Measurements from ENCODE around the gene TUBB2B.
"Not testable (repeated sequence)": the region's sequence is repeated elsewhere in the genome, so short reads cannot be mapped to it uniquely, and the experiment has no call there.

The TUBB2B gene

DNA sequence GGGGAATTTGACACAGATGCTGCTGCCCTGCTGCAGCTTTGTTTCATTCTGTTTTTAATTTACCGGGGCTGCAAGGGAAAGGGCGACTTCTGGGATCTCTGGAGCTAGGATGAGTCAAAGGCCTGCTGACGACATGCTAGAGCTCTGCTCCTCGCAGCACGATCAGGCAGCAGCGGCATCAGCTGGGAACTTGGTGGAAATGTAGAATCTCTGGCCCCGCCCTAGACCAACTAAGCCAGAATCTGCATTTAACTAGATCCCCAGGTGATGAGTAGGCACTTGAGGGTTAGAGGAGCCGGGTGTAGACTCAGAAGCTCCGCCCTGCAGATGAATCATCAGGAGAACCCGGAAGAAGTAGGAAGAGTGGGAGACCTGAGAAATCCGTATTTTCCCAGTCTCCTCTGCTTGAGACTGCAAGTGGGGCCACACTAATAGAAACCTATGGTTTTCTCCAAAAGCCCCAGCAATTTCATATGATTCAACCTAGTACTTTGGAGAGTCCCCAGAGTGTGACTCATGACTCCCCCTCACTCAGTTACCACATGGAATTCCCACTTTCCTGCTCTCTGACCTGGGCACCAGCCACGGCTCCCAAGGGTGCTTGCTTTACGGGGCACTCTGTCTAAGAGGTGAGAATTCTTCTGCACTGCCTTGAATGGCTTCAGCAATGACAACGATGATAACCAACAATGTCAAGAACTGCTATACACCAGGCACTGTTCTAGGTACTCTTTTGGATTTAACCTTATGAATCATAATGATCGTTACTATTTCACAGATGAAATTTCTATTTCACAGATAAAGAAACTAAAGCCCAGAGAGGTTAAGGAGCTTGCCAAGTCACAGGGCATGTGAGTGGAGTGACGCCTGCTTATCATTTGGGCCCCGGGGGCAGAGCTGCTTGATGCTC is 18.1 kb downstream of the TUBB2B start:
- DNase-seq = peak; percentile 40

DNA sequence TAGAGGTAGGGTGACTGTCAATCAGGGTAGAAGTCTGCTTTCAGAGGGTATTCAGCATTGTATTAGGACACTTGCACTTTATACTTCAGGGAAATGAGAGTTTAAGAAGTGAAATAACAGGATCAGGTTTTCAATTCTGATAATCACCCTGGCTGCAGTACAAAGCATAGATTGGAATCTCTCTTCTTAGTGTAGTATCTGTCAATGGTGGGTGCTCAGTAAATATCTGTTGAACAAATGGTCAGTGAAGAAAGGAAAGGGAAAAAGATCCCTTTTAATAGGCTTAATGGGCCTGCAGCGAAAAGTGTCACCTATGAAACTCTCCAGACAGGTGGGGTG is 18.7 kb downstream of the TUBB2B start:
- no peak for DNase-seq

DNA sequence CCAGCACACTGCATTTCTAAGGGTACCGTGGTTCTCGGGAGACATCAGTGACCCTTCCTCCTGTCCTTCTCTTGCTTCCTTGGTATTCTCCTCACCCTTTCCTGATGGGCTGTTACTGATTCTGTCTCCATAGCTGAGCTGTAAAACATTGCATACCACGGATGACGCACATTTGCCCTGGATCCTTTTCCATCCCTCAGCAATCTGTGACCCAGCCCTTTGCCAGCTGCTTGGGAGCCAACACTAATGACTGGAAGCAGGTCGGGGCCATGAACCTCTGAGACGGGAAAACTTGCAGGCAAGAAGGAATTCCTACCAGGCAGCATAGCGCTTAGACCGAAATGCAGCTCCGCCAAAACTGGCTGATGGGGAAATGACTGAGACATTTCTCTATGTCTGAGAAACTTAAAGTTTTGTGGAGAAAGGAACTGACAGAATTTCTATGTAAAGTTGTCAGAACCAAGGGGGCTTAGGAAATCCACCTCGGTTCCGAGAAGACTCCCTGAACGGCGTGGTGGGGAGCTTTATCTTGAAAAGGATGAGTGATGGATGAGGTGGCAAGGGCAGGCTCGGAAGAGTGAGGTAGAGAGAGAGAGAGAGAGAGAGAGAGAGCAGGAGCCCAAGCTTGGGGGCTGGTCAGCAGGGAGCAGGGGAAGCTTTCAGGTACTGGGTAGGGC is 19.2 kb downstream of the TUBB2B start:
- no peak for DNase-seq

DNA sequence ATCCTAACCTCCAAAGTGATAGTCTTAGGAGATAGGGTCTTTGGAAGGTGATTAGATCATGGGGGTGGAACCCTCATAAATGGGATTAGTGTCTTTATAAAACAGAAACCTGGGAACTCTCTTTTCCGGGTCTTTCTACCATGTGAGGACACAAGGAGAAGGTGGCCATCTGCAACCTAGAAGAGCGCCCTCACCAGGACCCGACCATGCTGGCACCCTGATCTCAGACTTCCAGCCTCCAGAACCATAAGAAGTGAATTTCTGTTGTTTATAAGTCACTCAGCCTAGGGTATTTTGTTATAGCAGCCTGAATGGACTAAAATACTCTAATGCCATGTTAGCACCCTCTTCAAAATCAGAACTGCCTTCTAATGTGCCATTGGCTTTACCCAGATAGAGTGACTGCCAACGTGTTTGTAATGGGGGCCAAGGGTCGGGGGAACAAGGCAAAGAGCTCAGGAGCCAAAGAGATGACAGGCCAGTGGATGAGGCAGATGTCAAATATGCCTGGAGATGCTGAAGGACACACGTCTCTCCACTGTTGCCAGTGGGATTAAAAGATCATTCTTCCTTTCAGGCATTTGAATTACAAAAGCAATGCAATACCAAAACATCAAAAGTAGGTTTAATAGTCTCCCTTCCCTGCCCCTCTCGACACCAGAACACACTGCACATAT is 21.0 kb downstream of the TUBB2B start:
- DNase-seq = no peak

DNA sequence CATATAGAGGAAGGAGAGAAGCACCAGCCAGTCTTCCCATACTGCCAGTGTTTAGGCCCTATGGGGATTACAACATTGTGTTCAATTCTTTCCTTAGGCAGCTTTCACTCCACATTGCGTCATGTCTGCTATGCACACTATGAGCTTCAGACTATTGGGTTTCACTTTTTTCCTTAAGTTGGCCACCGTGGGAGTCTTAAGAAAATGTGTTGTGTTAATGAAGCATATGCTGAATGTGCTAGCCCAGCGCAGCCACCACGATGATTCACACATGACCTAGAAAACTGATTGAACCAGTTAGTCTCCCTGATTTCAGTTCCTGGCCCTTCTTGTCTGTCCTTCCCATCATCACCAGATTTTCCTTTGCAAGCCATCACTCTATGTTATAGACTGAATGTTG is 21.5 kb downstream of the TUBB2B start:
- DNase-seq = no peak

DNA sequence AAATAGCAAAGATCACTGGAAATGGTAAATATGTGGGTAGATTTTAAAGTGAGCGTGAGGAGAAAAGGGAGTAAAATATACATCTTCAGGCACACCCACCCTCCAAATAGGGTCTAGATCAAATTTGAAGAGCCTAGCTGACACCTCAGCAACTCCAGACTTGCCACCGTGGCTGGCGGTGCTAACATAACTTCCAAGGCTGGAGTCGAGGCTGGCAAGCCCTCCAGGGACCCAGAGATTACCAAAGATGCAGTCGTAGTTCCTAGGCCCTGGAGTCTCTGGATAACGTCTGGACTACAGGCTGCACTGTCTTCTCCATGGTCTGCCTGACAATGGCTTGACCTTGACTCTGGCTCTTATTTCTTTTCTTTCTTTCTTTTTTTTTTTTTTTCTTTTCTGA is 22.5 kb downstream of the TUBB2B start:
- DNase-seq = no peak

DNA sequence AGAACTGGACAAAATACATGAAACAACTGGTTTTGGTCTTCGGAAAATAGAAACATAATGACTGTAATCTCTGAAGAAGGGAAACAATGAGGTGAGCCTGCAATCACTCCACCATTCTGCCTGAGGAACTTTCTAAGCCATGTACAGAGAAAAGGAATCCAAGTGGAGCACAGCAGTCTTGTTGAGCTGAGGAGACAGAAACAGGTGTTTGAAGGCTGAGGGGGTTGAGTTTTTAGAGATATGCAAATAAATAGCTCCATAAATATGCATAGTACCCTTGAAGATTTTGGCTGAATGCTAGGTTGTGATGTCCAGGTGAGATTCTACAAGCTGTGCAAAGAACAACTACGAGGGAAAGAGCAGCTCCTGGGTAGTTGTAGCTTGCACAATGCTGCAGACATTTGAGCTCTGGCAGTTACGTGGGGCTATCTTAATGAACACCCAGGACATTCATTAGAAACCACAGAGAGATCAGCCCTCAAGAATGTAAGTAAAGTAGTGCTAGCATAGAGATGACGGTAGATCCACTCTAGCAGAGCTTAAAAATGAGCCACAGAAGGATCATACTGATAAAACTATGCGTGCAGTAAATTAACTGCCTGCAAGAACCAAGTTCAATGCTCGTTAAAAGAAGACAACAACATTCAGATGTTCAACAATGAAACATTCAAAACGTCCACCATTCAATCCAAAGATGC is 24.3 kb downstream of the TUBB2B start:
- no peak for DNase-seq

DNA sequence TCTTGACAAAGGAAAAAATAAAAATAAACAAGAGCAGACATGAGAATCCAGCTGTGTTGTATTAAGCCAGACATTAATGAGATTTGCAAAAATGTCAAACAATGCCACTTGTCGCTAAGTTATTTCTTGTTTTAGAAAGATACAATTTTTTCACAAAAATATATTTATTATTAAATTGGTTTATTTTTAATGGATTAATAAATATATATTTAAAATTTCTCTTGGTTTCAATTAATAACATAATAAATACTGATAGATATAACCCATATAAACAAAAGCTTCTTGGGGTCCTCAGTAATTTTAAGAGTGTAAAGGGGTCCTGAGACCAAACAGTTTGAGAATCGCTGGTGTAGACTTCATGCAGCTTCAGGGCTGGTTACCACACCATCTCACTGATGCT is 26.1 kb downstream of the TUBB2B start:
- DNase-seq = no peak

DNA sequence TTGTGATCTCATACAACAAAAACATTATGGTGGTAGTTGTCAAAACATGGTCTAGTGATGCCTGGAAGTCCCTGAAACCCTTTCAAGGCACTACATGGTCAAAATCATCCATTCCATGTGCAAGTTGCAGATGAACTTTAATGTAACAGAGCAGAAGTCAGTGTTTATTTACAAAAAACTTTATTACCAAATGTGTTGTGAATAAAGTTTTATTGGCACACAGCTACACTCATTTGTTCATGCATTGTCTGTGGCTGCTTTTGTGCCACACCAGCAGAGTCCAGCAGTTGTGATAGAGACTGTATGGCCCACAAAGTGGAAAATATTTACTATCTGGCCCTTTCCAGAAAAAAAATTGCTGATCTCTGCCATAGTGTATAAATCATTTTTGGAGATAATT is 26.8 kb downstream of the TUBB2B start:
- DNase-seq = no peak

DNA sequence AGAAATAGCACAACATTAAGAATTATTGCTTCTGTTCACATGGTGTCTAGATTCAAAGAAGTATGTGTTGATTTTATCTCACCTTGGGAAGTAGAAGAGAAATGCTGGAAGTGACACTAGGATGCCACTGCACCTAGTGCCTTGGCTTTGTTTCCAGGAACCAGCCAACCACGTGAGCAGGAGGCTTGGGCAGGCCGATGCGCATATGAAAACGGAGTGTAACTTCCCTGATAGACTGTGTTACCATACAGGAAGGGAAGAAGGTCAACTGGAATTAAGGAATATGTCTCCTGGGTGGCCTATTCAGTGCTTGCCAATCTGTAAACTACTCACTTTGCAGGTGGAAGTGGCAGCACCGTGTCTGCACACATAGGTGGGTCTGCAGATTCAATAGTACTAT is 28.1 kb downstream of the TUBB2B start:
- DNase-seq = no peak

DNA sequence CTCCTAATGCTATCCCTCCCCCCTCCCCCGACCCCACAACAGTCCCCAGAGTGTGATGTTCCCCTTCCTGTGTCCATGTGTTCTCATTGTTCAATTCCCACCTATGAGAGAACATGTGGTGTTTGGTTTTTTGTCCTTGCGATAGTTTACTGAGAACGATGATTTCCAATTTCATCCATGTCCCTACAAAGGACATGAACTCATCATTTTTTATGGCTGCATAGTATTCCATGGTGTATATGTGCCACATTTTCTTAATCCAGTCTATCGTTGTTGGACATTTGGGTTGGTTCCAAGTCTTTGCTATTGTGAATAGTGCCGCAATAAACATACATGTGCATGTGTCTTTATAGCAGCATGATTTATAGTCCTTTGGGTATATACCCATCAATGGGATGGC is 29.7 kb downstream of the TUBB2B start:
- DNase-seq = not testable (repeated sequence)

DNA sequence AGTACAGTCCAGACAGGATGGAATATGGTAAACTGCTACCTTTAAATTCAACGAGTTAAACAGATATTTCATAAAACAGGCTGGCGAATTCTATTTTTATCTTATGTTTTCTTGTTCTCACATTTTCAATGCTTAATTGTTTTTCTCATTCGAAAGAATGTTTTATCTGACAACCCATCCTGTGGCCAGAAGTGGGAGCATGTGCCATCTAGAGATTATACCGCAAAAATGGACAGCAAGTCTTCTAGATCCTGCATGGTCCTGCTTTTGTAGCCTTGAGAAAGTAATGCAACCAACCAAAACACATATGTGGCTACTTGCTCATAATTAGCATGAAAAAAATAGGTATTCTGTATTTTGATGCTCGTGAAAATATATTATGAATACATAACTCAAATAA is 30.7 kb downstream of the TUBB2B start:
- no peak for DNase-seq

DNA sequence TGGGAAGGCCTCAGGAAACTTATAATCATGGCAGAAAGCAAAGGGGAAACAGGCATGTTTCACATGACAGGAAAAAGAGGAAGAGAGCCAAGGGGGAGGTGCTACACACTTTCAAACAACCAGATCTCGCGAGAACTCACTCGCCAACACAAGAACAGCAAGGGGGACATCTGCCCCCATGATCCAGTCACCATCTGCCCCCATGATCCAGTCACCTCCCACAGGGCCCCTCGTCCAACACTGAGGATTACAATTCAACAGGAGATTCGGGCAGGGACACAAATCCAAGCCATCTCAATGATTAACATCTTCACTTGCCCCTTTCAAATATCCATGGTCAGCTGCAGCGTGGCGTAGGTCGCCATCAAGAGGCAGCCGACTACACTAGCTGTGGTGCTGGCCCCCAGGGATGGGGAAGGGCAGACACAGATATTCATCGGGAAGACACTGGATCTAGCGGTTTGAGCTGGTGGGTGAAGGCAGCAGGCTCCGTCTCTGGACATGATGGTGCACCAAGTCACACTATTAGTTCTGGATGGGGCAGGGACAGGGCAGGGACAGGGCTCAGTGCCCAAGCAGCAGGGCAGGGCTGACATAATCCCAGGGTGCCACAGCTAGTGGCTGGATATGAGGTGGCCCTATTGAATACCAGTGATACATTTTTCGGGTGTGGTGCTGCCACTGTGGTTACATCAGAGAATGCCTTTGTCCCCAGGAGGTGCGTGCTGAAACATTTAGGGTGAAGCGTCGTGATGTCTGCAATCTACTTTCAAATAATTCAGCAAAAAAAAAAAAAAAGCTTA is 31.6 kb downstream of the TUBB2B start:
- DNase-seq = no peak

DNA sequence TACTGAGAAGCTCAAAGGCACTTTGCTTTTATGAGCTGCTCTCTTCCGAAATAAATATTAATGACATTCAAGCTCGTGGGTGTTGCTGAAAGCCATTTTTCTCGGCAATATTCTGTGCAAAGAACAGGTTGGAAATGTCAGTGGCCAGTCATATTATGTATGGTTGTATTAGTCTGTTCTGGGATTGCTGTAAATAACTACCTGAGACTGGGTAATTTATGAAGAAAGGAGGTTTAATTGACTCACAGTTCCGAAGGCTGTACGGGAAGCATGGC is 32.1 kb downstream of the TUBB2B start:
- no peak for DNase-seq

DNA sequence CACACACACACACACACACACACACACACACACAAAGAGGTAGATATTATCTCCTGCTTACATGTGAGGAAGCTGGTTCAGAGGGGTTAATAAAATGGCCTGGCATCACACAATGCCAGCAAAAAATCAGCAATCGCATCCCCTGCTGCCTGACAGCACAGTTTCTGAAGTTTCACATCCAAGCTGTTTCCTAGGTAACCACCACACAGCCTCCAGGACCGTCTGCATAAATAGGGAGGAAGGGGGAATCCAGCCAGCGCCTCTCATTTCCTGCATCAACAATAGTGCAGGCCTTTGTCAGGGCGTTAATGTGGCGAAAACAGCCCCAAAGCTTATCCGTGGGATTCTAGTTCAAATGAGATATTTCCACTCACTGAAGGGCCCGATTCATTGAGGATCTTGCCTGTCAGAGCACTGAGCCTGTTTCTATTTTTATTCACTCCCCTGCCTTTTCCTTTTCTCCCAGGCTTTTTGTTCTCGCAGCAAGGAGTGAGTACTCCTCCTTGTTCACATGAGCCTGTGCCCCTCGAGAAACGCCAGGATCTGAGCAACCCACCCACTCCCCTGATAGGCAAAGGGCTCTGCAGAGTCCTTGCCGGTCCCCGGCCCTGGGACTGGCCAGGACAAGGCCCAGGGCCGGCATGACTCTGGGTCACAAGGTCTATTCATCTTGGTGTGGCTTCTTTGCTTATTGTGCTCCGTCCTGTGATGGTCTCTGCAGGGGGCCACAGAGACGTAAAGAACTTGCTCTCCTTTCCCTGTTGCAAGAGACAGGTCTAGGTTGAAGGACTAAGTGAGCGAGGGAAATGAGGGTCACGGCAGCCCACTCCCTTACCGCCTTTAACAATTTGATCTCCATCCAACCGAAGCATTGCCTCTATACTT is 32.7 kb downstream of the TUBB2B start:
- DNase-seq = no peak

DNA sequence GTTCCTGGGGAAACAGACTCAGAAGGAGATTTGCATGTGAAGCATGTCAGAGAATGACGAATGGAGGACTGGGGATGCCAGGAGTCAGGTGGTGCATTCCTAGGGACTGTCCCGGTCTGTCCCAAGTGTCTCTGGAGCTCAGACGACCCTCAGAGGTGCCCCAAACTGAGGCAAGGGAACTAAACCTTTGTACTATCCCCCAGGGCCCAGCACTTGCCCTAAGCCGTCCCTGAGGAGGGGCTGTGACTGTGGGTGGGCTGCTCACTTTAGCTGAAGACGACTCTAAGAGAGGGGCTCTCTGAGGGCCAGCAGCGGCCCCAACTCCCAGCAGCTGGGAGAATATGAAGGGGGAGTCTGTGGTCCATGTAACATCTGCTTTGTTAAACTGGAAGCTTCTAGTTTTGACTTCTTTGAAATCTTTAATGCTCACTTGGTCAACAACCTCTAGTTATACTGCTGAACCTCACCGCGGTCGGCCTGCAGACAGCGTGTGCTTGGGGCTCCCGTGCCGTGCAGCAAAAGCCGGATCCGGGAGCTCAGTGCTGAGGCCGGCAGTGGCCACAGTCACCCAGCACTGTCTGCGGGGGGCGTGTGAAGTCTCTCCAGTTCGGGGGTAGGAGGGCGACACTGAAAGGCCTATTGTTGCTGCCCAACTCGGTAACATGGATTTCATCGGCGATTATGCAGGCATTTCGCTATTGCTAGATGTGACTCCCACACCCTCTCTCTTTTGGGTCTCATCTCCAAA is 34.2 kb downstream of the TUBB2B start:
- no peak for DNase-seq

DNA sequence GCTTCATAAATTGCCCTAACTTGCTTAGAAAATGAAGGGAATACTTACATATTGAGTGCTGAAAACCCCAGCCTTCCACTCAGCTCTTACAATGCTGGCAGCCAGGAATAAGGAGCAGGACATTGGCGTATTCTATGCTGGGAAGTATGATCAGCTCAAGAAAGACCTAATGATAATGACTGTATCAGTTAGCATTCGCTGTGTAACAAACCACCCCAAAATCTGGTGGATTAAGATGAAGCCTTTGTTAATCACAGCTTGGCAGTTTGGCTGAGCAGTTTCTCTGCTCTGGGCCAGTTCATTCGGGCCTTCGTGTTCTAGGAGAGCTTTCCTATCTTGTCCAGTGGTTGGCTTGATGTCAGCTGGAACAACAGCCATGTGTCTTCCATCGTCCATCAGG is 36.7 kb downstream of the TUBB2B start:
- no peak for DNase-seq

DNA sequence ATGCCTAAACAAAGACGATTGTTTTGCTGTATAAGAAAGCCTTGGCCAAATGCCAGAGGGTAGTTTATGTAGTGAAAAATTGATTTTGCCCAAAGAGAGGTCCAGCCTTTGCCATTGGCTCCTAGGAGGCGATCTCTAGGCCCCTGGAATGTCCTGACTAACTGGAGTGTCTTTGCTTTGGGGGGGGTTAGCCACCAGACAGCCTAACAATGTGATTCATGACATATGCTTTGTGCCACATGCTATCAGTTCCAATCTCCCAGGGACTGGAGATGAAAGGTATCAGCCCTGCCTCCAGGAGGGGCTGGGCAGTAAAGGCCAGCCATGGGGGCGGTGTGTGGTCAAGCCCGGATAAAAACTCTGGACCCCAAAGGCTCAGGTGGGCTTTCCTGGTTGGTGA is 37.4 kb downstream of the TUBB2B start:
- no peak for DNase-seq

DNA sequence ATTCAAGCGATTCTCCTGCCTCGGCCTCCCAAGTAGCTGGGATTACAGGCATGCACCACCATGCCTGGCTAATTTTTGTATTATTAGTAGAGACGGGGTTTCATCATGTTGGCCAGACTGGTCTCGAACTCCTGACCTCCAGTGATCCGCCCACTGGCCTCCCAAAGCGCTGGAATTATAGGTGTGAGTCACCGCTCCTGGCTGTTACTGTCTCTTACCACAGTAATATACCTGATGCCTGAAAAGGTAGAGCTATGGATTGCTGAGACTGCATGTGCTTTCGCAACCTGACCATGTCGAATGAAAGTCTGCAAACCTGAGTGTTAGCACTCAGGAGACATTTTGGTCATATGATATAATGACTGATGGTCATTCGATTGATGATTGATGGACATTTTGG is 38.3 kb downstream of the TUBB2B start:
- DNase-seq = not testable (repeated sequence)

DNA sequence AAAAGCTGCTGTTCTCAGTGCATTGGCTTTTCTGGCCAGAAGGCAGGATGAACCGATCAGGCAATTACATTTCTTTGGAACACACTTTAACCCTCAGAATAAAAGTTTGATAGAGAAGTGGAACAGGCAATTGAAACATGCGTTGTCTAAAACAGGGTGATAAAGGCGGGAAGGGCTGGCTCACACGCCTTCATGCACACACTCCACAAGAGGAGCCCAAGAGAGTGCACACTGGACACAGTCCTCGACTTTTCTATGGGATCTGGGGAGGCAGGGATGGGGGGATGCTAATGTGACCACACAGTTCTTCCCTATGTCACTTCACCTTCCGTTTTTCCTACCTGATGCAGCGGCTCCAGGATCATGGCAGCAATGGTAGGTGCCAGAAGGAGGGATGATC is 39.2 kb downstream of the TUBB2B start:
- DNase-seq = no peak

DNA sequence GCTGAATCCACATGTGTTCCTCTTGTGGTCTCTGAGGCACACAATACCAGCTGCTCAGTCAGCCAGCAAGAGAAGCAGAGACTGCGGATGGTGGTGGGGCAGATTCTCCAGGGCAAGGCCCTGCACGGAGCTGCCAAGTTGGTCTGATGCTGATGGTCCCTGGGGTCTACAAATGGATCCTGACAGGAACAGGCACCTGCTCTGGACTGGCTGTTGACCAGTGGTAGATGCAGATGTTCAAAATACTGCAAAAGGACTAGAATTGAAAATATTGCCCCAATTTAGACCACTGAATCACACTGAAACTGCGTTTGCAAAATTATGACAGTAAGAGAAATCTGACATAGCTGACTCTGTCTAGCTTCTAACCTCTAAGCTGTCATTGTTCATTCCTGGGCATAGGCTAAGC is 40.5 kb downstream of the TUBB2B start:
- no peak for DNase-seq

Data from 8988T (cell line).